Activated naive CD8-positive, alpha-beta T cell treated with anti-CD3 and anti-CD28 coated beads, Interleukin-2, amount 10 ng/mL, durations not matched to agents 7 days and 5 days (primary cell): ENCODE measurements around the gene ARSJ. TPM values are rescaled to one million over a fixed set of nuclear protein-coding genes. Genes with fewer than 3 reads are reported as not detected.
"Not testable (repeated sequence)": the region's sequence is repeated elsewhere in the genome, so short reads cannot be mapped to it uniquely, and the experiment has no call there.

Source experiments
- ATAC-seq: fragments of 150-1000 bp; cut with Tn5 transposase; one replicate; pipeline ENCODE4 v1.10.0; 2021; ENCODE audit warnings: low read depth, moderate library complexity
- POLR2A ChIA-PET: fragments of 350-600 bp; sonication (Branson Sonifier 250); formaldehyde crosslinking; loops from one replicate; lab custom pipeline; 2021; ENCODE audit warnings: antibody characterized with exemption; lab: Charles Lee
- DNase-seq: peaks from one replicate; pipeline ENCODE4 v3.0.0; 2021
- H3K27ac Mint-ChIP-seq: one replicate; pipeline ENCODE4 v1.8.0; 2022; ENCODE audit warnings: mild to moderate bottlenecking, mixed read lengths
- H3K27me3 Mint-ChIP-seq: one replicate; pipeline ENCODE4 v1.8.0; 2022; ENCODE audit warnings: mild to moderate bottlenecking, moderate library complexity, mixed read lengths
- H3K36me3 Mint-ChIP-seq: one replicate; pipeline ENCODE4 v1.8.0; 2021; ENCODE audit warnings: mild to moderate bottlenecking, mixed read lengths
- H3K4me1 Mint-ChIP-seq: one replicate; pipeline ENCODE4 v1.8.0; 2021; ENCODE audit warnings: mixed read lengths
- H3K4me3 Mint-ChIP-seq: one replicate; pipeline ENCODE4 v1.8.0; 2022; ENCODE audit warnings: mild to moderate bottlenecking, moderate library complexity, mixed read lengths
- H3K9me3 Mint-ChIP-seq: one replicate; pipeline ENCODE4 v1.8.0; 2021; ENCODE audit warnings: mixed read lengths
- total RNA-seq, 2 experiments: library from RNA; stranded (reverse); gene quantifications; one replicate each; pipeline ENCODE4 v1.2.3, GENCODE V29; 2021

Gene ARSJ
- total RNA-seq, 2 experiments from 2014 or later = 0.23 TPM; not detected in 1

DNA sequence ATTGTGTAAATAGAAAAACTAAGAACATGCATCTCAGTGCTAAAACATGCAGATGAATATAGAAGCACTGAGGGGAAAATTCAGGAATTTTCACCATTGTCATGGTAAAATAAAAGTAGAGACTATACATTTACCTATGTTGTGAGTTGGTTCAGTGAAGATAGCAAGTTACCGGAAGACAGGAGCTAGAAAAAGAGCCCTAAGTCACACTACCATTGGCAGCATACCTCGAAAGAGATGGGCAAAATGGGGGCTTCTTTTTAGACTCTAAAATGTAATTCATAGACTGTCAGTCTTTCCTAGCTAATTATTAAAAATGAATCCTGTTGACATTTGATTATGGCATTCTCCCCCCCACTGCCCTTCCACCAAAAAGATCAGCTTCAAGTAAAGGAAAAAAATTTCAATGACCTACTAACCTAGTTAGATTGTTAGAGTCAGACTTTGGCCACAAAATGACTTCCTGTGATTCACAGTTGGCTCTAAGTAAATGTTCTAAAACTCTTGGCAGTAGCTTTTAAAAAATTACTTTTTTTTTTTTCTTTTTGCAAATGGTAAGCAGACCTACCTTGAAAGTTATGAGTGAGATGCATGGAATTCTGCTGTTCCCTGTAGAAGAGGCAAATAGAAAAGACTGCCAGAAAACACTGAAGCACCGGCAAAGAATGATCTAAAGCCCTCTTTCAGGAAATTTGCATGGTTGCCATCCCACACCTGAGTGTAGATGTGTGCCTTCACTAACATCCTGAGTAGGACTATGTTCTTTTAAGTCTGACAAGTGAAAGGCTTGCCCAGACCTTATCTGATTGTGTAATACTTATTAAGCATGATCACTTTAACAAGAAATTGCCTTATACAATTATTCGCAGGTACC, 26.4 kb upstream of the ARSJ start:
- POLR2A ChIA-PET = no interaction called here
- peaks cover 11% of the 10 kb centered on the region for H3K4me1 Mint-ChIP-seq

DNA sequence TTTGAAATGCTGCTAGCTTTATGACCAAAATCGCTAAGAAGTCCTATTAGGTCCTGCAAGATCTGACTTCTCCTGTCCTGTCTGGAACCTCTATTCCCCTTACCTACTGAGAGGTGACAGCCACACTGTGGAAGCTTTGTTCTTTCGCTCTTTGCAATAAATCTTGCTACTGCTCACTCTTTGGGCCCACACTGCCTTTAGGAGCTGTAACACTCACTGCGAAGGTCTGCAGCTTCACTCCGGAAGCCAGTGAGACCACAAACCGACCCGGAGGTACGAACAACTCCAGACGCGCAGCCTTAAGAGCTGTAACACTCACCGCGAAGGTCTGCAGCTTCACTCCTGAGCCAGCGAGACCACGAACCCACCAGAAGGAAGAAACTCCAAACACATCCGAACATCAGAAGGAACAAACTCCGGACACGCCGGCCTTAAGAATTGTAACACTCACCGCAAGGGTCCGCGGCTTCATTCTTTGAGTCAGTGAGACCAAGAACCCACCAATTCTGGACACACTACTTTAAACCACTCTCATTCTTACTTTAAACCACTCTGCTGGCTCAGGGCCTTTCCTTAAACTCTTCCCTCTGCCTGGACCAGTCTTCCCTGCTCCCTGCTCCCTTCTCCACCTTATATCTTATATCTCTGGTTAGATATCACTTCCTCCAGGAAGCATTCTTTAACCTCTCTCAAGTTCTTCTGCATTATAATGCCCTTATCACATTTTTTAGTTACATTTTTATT, 25.2 kb upstream of the ARSJ start:
- H3K27me3 Mint-ChIP-seq, ATAC-seq, H3K9me3 Mint-ChIP-seq, POLR2A ChIA-PET, H3K36me3 Mint-ChIP-seq: not testable (repeated sequence)
- H3K27ac Mint-ChIP-seq = peak overlapping the region; percentile 27
- peaks cover 11% of the 10 kb centered on the region for H3K4me1 Mint-ChIP-seq
- DNase-seq = peak; percentile 38
- H3K4me3 Mint-ChIP-seq = peak overlapping the region; percentile 55

More for the DNA sequence above, 26.4 kb upstream of the ARSJ start:
- Mint-ChIP-seq H3K4me3 (no peak overlapping the region), H3K27ac (no peak overlapping the region), H3K27me3 (peaks cover 5% of the 10 kb centered on the region), H3K36me3 (peaks cover 2% of the 10 kb centered on the region), H3K9me3 (peaks cover 4% of the 10 kb centered on the region)
- DNase-seq (no peak), ATAC-seq (no peak)

DNA sequence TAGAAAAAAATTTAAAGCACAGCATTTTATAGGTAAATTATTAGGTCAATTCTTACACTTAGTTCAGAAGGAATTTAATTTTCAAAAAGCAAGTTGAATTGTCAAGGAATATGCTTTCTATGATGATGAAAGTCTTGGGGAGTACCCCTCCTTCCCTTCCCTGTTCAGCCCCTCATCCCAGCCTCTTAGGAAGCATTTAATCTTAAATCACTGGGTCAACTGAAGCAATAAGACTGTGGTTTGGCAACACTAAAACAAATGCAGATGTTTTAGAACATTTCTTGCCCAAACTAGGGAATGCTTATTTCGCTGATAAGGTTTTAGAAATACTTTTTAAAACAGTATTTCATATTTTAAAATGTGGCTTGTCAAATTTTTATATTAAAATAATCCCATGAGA, 19.1 kb upstream of the ARSJ start:
- no peak overlapping the region for H3K27ac Mint-ChIP-seq
- H3K4me3 Mint-ChIP-seq = no peak overlapping the region
- POLR2A ChIA-PET = no interaction called here
- ATAC-seq = no peak
- peaks cover 2% of the 10 kb centered on the region for H3K27me3 Mint-ChIP-seq
- H3K4me1 Mint-ChIP-seq = no peaks in the 10 kb centered on the region
- peaks cover 2% of the 10 kb centered on the region for H3K36me3 Mint-ChIP-seq
- no peaks in the 10 kb centered on the region for H3K9me3 Mint-ChIP-seq
- DNase-seq = no peak

DNA sequence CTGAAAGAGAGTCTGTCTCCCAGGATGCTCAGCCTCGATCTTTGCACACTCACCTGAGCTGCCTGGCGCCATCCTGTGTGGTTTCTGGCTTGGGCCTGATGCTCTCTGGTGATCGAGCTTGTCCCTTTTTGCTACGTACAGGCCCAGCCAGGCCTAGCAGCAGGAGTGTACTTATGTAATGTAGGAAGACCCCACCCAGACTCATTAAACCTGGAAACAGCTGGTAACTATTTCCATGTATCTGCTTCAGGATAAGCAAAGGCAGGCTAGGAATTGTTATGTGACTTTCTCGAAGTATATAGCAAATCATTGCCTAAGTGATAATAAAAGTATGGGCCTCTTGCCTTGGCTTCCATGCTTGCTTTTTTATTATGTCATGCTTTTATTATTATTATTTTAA, 18.6 kb upstream of the ARSJ start:
- Mint-ChIP-seq H3K4me1 (no peaks in the 10 kb centered on the region), H3K27me3 (peaks cover 2% of the 10 kb centered on the region), H3K36me3 (peaks cover 2% of the 10 kb centered on the region), H3K27ac (no peak overlapping the region), H3K9me3 (no peaks in the 10 kb centered on the region), H3K4me3 (no peak overlapping the region)
- no peak for DNase-seq
- POLR2A ChIA-PET = no interaction called here
- no peak for ATAC-seq

DNA sequence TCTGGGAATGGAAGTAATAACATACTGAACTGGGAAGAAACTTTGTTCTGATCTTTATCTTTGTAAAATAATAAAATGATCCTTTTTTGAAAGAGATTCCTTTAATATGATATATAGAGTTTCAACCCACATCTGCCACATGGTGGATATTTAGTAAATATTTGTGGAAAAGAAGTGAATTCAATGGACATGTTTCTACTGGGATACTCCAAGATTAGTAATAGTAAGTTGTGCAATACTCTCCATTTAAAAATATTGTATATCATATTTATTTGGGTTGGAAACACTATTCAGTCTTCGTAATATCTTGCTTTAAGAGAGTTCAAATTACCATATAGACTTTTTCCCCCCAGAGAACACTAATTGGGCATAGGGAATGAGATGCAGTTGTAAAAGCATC, 17.8 kb upstream of the ARSJ start:
- Mint-ChIP-seq H3K27ac (no peak overlapping the region), H3K4me3 (no peak overlapping the region), H3K36me3 (peaks cover 2% of the 10 kb centered on the region), H3K9me3 (no peaks in the 10 kb centered on the region), H3K27me3 (peaks cover 2% of the 10 kb centered on the region), H3K4me1 (no peaks in the 10 kb centered on the region)
- ATAC-seq (no peak), DNase-seq (no peak)
- POLR2A ChIA-PET = no interaction called here

DNA sequence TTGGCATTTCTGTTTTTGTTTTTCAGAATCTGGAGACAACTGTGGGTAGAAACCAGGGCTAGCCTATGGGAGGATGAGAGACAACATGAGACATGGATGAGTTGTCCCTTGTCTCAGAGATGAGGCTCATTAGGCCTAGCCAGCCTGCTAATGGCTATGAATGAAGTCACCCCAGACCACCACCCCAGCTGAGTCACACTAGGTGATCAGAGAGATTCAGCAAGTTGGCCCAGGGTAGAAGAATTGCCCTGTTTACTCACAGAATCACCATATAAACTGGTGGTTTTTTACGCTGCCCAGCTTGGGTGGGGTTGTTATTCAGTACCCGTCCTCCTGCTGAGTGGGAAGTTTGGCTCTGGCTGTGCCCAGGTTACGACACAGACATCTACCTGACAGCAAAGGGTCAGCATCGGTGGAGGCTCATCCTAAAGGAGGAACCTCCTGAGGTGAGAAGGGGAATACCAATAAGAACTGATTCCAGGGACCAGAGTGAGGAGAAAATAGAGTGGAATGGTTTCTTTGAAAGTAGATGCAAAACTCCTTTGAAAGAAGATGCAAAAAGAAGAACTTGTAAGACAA, 17.2 kb upstream of the ARSJ start:
- Mint-ChIP-seq H3K9me3 (no peaks in the 10 kb centered on the region), H3K4me3 (no peak overlapping the region), H3K36me3 (peaks cover 2% of the 10 kb centered on the region), H3K27me3 (peaks cover 2% of the 10 kb centered on the region), H3K27ac (no peak overlapping the region), H3K4me1 (no peaks in the 10 kb centered on the region)
- ATAC-seq (no peak), DNase-seq (no peak)
- POLR2A ChIA-PET = no interaction called here

DNA sequence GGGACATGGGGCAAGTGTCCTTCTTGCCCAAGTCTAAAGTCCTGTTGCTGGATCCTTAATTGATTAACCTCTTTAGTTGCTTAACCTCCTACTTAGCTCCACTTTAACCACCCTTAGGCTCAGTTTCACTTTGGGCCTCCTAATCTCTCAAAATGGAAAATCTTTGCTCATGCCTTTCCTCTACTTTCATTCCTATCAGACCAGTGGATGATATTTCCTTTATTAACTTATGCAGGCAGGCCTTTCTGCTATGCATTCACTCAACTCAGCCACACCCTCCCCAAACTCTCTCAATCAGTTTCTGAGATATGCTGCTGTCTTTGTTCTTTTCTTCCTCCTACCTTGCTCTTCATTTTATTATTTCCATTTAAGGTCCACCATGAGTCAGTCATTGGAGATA, 14.4 kb upstream of the ARSJ start:
- H3K4me3 Mint-ChIP-seq = no peak overlapping the region
- peaks cover 2% of the 10 kb centered on the region for H3K36me3 Mint-ChIP-seq
- H3K9me3 Mint-ChIP-seq = no peaks in the 10 kb centered on the region
- peaks cover 2% of the 10 kb centered on the region for H3K27me3 Mint-ChIP-seq
- H3K4me1 Mint-ChIP-seq = no peaks in the 10 kb centered on the region
- no peak overlapping the region for H3K27ac Mint-ChIP-seq
- ATAC-seq (no peak), DNase-seq (no peak)
- POLR2A ChIA-PET = no interaction called here

DNA sequence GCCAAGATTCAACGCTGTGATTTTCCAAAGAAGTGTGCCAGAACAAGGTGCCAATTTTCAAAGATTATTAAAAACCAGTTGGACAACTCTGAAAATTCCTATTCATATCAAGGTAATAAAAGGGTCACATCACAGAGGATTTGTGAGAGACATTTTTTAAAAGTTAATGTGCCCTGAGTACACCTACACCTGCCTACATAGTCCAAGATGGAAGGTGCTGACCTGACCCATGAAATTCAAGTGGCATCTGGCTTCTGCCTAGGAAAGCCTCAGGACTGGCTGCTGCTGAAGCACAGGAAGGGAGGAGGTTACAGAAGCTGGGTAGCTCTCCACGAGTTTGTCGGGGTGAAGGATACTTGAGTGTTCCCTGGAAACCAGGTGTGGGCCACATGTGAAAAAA, 11.4 kb upstream of the ARSJ start:
- H3K27me3 Mint-ChIP-seq = peaks cover 2% of the 10 kb centered on the region
- no peaks in the 10 kb centered on the region for H3K9me3 Mint-ChIP-seq
- peaks cover 2% of the 10 kb centered on the region for H3K36me3 Mint-ChIP-seq
- POLR2A ChIA-PET = no interaction called here
- DNase-seq = no peak
- no peaks in the 10 kb centered on the region for H3K4me1 Mint-ChIP-seq
- H3K27ac Mint-ChIP-seq = no peak overlapping the region
- H3K4me3 Mint-ChIP-seq = no peak overlapping the region
- no peak for ATAC-seq

DNA sequence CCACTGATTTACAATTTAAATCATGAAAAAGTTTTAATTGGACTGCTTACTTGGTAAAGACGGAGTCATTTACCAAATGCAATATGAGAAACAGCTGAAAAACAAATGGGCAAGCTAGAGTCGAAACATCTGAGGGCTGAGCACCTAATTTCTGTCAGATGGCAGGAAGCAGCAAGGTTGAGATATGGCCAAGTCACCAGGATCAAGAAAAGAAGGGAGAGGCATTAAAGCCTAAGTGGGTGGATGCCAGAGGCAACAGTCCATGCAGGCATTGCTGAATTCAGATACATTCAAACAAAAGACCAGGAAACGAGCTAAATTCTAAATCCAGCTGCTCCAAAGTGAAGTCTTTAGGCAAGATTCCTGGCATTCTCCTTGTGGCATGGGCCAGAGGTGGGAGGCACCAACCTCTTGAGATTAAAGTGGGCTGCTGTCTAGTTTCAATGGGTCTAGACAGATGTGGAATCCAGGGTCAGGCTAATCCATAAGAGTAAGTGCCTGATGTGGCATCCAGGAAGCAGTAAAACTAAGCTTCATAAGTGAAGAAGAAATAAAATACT, 8.0 kb upstream of the ARSJ start:
- H3K36me3 Mint-ChIP-seq = no peaks in the 10 kb centered on the region
- no peaks in the 10 kb centered on the region for H3K27me3 Mint-ChIP-seq
- H3K9me3 Mint-ChIP-seq = peaks cover 2% of the 10 kb centered on the region
- no peak overlapping the region for H3K27ac Mint-ChIP-seq
- no peaks in the 10 kb centered on the region for H3K4me1 Mint-ChIP-seq
- ATAC-seq (no peak), DNase-seq (no peak)
- H3K4me3 Mint-ChIP-seq = no peak overlapping the region
- POLR2A ChIA-PET = no interaction called here

DNA sequence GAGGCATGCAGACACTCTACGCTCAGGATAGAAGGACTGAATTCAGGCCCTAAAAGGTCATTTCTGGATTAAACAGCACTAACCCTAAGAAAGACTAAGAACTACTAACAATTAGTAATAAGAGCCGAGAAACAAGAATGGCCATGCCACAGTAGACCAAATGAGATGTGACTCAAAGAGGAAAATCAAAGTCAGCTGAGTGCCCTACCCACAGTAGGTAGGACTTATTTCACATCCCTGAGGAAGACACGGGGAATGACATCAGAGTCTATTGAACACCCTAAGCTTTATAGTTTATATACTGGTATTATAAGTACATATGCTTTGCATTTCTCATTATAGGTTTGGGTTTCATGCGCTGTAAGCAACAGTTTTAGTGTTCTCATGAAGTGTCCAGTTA, 2.7 kb upstream of the ARSJ start:
- H3K9me3 Mint-ChIP-seq = peaks cover 2% of the 10 kb centered on the region
- POLR2A ChIA-PET = no interaction called here

DNA sequence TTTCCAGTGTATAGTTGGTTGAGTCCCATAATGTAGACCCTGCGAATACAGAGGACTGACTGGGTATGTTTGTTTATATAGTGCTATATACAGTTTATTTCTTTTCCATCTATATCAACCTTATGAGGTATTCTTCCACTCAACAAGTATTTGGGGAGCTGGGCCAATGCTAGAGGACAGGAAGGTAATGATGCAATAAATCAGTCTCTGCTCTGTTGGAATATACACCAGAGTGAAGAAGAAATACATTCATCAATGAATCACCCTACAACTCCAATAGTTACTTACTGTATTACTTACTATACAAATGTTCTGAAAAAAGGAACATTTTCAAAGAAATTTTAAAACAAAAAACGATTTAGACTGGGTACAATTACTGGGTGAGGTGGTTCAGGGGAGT, 2.1 kb upstream of the ARSJ start:
- ATAC-seq (no peak), DNase-seq (no peak)
- no peak overlapping the region for H3K4me3 Mint-ChIP-seq
- POLR2A ChIA-PET = no interaction called here
- peaks cover 45% of the 10 kb centered on the region for H3K27me3 Mint-ChIP-seq
- H3K9me3 Mint-ChIP-seq = peaks cover 2% of the 10 kb centered on the region
- peaks cover 9% of the 10 kb centered on the region for H3K4me1 Mint-ChIP-seq
- no peak overlapping the region for H3K27ac Mint-ChIP-seq
- no peaks in the 10 kb centered on the region for H3K36me3 Mint-ChIP-seq

More for the DNA sequence above, 2.7 kb upstream of the ARSJ start:
- H3K27ac Mint-ChIP-seq = no peak overlapping the region
- H3K4me3 Mint-ChIP-seq = no peak overlapping the region
- peaks cover 39% of the 10 kb centered on the region for H3K27me3 Mint-ChIP-seq
- H3K36me3 Mint-ChIP-seq = no peaks in the 10 kb centered on the region
- ATAC-seq = no peak
- no peak for DNase-seq
- peaks cover 9% of the 10 kb centered on the region for H3K4me1 Mint-ChIP-seq

DNA sequence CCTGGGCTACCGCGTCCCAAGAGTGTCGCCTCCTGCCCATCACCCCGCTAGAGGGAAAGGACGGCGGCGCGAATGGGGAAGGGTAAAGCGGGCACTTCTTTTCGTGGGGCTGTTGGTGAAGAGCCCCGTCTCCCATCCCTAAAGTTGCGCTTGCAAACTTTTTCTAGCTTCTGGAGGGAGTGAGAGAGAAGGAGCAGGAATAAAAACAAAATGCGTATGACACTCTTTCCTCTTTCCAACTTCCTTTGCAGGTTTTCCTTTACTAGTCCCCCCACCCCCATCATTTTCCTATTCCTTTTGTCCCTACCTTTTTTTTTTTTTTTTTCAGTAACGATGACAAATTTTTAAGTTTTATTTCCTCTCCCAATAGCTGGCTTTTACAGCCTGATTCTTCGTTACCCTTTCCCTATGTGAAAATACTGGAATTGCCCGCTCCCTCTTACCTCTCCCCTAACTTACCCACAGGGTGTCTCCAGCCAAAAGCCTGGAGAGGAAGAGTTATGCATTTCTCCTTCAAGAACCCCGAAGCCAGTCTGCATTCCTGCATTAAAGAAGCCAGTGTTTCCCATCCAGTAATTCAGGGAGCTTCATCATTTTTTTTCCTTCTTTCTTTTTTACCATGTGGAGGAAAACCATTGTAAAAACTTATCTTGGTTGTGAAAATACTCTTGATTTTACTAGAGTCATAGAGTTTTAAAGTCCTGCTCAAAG, 613 bp upstream of the ARSJ start:
- Mint-ChIP-seq H3K4me1 (peaks cover 9% of the 10 kb centered on the region), H3K27me3 (peaks cover 53% of the 10 kb centered on the region), H3K27ac (no peak overlapping the region), H3K9me3 (no peaks in the 10 kb centered on the region), H3K36me3 (no peaks in the 10 kb centered on the region), H3K4me3 (peak overlapping the region; percentile 75)
- ATAC-seq (no peak), DNase-seq (no peak)
- POLR2A ChIA-PET = no interaction called here

DNA sequence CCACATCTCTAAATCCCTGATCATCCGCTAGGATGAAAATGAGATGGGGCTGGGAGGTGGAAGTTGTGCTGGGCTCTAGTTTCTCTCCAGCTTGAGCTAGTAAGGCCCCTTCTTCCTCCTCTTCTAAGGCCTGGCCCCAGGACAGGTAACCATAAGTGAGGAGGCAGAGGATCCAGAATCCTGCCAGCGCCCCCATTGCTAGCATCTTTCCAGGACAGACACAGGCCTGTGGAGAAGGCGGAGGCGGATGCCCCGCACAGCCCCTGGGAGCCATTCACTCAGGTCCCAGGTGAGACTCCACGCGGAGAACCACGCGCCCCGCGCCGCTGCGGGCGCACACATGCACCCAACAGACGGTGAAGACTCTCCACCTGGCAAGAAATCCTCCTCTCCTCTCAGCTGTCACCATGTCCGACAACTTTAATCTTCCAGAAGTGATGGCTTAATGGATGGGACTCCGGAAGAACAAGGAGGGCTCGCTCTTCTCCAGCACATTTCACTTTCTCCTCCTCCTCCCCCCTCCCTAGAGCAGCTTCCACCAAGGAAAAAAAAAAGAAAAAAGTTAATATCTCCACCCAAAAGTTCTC, 793 bp downstream of the ARSJ start:
- H3K27me3 Mint-ChIP-seq = peaks cover 57% of the 10 kb centered on the region
- no peaks in the 10 kb centered on the region for H3K36me3 Mint-ChIP-seq
- DNase-seq (no peak), ATAC-seq (no peak)
- H3K4me1 Mint-ChIP-seq = peaks cover 9% of the 10 kb centered on the region
- no peaks in the 10 kb centered on the region for H3K9me3 Mint-ChIP-seq
- H3K4me3 Mint-ChIP-seq = peak overlapping the region; percentile 75
- no peak overlapping the region for H3K27ac Mint-ChIP-seq
- POLR2A ChIA-PET = no interaction called here
